Measurements from ENCODE around the gene OR2H1. TPM values are rescaled to one million over a fixed set of nuclear protein-coding genes. Genes with fewer than 3 reads are reported as not detected.

The OR2H1 gene
- total and polyA plus RNA-seq, 2 donors (not counting 1 experiment from before 2014, with no cell fraction given), result not detected

DNA sequence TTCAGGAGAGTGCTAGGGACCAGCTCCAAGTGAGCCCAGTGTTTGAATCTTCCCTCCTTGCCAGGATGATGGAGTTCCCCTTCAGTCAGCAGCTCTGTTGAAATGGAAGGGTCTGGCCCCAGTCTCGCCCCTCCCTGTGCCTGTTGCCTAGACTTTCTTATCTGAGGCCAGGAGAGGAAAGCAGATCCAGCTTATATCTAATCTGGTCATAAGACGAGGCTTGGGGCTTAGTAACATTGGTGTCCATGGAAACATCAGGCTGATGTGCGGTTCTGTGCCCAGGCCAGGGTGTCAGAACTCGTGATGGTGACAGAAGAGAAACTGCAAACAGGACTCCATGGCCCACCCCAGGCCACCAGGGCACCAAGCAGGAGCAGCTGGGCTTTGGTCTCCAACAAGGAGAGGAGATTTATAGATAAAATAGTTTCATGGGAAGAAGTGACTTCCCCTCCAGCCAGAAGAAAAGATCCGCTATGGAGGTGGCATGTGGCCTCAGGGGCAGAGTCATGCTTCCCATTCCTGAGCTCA, 21.0 kb downstream of the OR2H1 start:
- H3K36me3 ChIP-seq (replicated peaks in 1 of 2; ENCODE audit: control extremely low read depth in 1 of 2, control insufficient read depth in 1 of 2, extremely low read depth in 1 of 2, insufficient read depth in 2 of 2, low read length in 1 of 2), result no peaks in the 10 kb centered on the region
- peaks cover 4% of the 10 kb centered on the region for H3K9me3 Mint-ChIP-seq (ENCODE audit: insufficient read depth)
- POLR2A ChIA-PET, result no interaction called here
- H3K4me2 ChIP-seq (replicated peaks; ENCODE audit: low read depth, low read length, poor library complexity, severe bottlenecking), result no peak overlapping the region
- H3K9me3 ChIP-seq (ENCODE audit: control extremely low read depth in 1 of 3, control insufficient read depth in 2 of 3, insufficient read depth in 1 of 3, low read length in 2 of 3), result no peaks in the 10 kb centered on the region
- intact Hi-C loops (cut with micrococcal nuclease), result no loop called here
- H3K4me3 ChIP-seq (ENCODE audit: control extremely low read depth in 1 of 5, extremely low read depth in 1 of 5, insufficient read depth in 1 of 5, low read depth in 2 of 5, low read length in 4 of 5), result no peak overlapping the region
- H3K9ac ChIP-seq (ENCODE audit: low read length), result no peak overlapping the region
- WGBS (ENCODE audit: insufficient coverage), result 85% methylated on average over 5 of the region's 5 CpGs
- CTCF ChIA-PET, result no interaction called here
- H3K4me1 ChIP-seq (ENCODE audit: control insufficient read depth in 2 of 2, insufficient read depth in 2 of 2, low read length in 2 of 2), result no peaks in the 10 kb centered on the region
- no peak overlapping the region for H3K27ac Mint-ChIP-seq
- no peaks in the 10 kb centered on the region for H4K20me1 ChIP-seq (ENCODE audit: control insufficient read depth, insufficient read depth, low read length, poor library complexity, severe bottlenecking)
- no peaks in the 10 kb centered on the region for H3K4me1 Mint-ChIP-seq
- TF ChIP-seq, protein P1, sequence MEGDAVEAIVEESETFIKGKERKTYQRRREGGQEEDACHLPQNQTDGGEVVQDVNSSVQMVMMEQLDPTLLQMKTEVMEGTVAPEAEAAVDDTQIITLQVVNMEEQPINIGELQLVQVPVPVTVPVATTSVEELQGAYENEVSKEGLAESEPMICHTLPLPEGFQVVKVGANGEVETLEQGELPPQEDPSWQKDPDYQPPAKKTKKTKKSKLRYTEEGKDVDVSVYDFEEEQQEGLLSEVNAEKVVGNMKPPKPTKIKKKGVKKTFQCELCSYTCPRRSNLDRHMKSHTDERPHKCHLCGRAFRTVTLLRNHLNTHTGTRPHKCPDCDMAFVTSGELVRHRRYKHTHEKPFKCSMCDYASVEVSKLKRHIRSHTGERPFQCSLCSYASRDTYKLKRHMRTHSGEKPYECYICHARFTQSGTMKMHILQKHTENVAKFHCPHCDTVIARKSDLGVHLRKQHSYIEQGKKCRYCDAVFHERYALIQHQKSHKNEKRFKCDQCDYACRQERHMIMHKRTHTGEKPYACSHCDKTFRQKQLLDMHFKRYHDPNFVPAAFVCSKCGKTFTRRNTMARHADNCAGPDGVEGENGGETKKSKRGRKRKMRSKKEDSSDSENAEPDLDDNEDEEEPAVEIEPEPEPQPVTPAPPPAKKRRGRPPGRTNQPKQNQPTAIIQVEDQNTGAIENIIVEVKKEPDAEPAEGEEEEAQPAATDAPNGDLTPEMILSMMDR (IDR thresholded peaks at IDR 0.05), result no peak
- no peak for TF ChIP-seq EZH2 (IDR thresholded peaks at IDR 0.05; ENCODE audit: borderline replicate concordance, insufficient read depth, low read depth, low read length, poor library complexity, severe bottlenecking)
- DNase-seq (no peak), ATAC-seq (ENCODE audit: low read depth) (no peak)
- peaks cover 8% of the 10 kb centered on the region for H3K27me3 Mint-ChIP-seq
- H3K27me3 ChIP-seq (replicated peaks in 1 of 4; ENCODE audit: control extremely low read depth in 1 of 4, control insufficient read depth in 3 of 4, insufficient read depth in 4 of 4, low read length in 3 of 4), result no peaks in the 10 kb centered on the region
- H3K27ac ChIP-seq (ENCODE audit: low read length in 2 of 2), result no peak overlapping the region
- H3K79me2 ChIP-seq (ENCODE audit: control insufficient read depth, insufficient read depth, low read length), result no peaks in the 10 kb centered on the region
- no peak overlapping the region for H2AFZ ChIP-seq (ENCODE audit: insufficient read depth, low read depth, low read length, poor library complexity, severe bottlenecking)
- H3K4me3 Mint-ChIP-seq, result no peak overlapping the region

DNA sequence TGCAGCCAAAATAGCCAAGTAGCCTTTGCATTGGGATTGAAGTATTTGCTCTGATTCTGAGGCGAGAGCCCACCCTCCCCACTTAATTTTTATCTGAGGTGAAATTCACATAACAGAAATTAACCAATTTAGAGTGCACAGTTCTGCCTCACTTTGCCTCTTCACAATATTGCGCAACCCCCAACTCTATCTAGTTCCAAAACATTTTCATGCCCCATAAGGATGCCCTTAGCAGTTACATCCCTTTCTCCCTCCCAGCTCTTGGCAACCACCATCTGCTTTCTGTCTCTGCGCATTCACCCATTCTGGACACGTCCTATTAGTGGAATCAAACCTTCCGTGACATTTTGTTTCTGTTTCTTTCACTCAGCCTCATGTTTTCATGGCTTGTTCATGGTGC, 21.8 kb downstream of the OR2H1 start:
- Histone ChIP-seq H3K4me2 (replicated peaks; ENCODE audit: low read depth, low read length, poor library complexity, severe bottlenecking) (no peak overlapping the region), H3K79me2 (ENCODE audit: control insufficient read depth, insufficient read depth, low read length) (no peaks in the 10 kb centered on the region), H3K4me3 (ENCODE audit: control extremely low read depth in 1 of 5, extremely low read depth in 1 of 5, insufficient read depth in 1 of 5, low read depth in 2 of 5, low read length in 4 of 5) (no peak overlapping the region), H3K27ac (ENCODE audit: low read length in 2 of 2) (no peak overlapping the region), H3K9me3 (ENCODE audit: control extremely low read depth in 1 of 3, control insufficient read depth in 2 of 3, insufficient read depth in 1 of 3, low read length in 2 of 3) (no peaks in the 10 kb centered on the region), H4K20me1 (ENCODE audit: control insufficient read depth, insufficient read depth, low read length, poor library complexity, severe bottlenecking) (no peaks in the 10 kb centered on the region), H3K9ac (ENCODE audit: low read length) (no peak overlapping the region), H3K27me3 (replicated peaks in 1 of 4; ENCODE audit: control extremely low read depth in 1 of 4, control insufficient read depth in 3 of 4, insufficient read depth in 4 of 4, low read length in 3 of 4) (no peaks in the 10 kb centered on the region), H2AFZ (ENCODE audit: insufficient read depth, low read depth, low read length, poor library complexity, severe bottlenecking) (no peak overlapping the region), H3K36me3 (replicated peaks in 1 of 2; ENCODE audit: control extremely low read depth in 1 of 2, control insufficient read depth in 1 of 2, extremely low read depth in 1 of 2, insufficient read depth in 2 of 2, low read length in 1 of 2) (no peaks in the 10 kb centered on the region), H3K4me1 (ENCODE audit: control insufficient read depth in 2 of 2, insufficient read depth in 2 of 2, low read length in 2 of 2) (no peaks in the 10 kb centered on the region)
- ChIA-PET CTCF (no interaction called here), POLR2A (no interaction called here)
- no peak for DNase-seq
- intact Hi-C loops (cut with micrococcal nuclease), result no loop called here
- Mint-ChIP-seq H3K27ac (no peak overlapping the region), H3K4me3 (no peak overlapping the region), H3K27me3 (peaks cover 10% of the 10 kb centered on the region), H3K4me1 (no peaks in the 10 kb centered on the region), H3K9me3 (ENCODE audit: insufficient read depth) (peaks cover 4% of the 10 kb centered on the region)
- WGBS (ENCODE audit: insufficient coverage), result 96% methylated on average over 5 of the region's 5 CpGs
- TF ChIP-seq EZH2 (IDR thresholded peaks at IDR 0.05; ENCODE audit: borderline replicate concordance, insufficient read depth, low read depth, low read length, poor library complexity, severe bottlenecking), result no peak
- TF ChIP-seq, protein P1 (IDR thresholded peaks at IDR 0.05), result no peak
- no peak for ATAC-seq (ENCODE audit: low read depth)

Measured in B cell (primary cell).